IPS-18c (cell line): ENCODE results near the gene RGMB.

Source experiments
- H3K4me3 ChIP-seq: 2 replicates; pipeline ENCODE4 v1.7.0; 2013; ENCODE audit warnings: low read depth, mild to moderate bottlenecking, low read length, moderate library complexity; ENCODE audit not compliant: insufficient read depth
- H3K9me3 ChIP-seq: one replicate; pipeline ENCODE4 v1.6.1; 2013; ENCODE audit warnings: mild to moderate bottlenecking, low read length, moderate library complexity; ENCODE audit not compliant: control insufficient read depth, insufficient read depth

The RGMB gene

DNA sequence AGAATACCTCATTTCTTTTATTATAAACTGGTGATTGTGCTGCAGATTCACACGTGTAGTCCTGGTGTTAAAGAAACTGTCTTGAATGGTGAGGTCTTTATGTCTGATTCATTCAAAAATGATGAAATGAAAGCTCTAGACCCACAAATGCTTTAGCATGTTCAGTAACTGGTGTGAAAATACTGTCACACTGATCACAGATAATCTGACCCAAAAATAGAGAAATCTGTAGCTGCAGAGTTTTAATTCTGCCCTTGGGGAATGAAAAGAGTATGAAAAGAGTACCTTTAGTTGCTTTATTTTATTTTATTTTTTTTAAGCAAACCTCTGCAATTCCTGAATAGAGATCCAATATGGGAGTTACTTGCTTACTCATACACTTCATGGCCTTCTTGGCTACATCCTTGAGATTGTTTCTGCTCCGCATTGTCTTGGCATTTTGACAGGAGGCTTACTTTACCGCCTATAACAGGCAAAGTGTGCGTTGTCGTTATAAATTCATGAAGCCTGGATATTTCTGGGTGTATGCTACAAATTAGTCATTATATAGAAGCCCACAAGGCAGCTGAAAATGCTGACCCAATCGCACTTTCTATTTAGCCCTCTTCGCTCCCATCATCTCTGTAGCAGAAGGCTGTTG is 2.7 kb downstream of the RGMB start:
- no peaks in the 10 kb centered on the region for H3K9me3 ChIP-seq
- no peak overlapping the region for H3K4me3 ChIP-seq

DNA sequence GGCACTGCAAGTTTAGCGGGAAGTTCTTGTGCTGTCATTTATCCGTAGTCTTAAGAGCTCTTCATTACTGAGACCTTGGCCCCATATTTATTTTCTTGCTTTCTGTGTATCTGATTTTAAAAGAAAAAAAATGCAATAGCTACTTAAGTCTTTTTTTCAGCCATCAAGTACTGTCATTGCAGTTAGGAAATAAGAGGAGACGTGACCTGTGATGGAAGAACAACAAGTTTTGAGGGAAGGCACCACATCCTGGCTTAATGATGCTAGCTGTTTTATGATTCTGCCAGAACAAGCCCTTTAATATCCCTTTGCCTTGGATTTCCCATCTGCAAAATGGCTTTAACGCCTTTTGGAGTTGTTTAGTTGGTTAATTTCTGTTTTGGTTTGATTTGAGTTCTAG is 3.8 kb downstream of the RGMB start:
- no peak overlapping the region for H3K4me3 ChIP-seq

DNA sequence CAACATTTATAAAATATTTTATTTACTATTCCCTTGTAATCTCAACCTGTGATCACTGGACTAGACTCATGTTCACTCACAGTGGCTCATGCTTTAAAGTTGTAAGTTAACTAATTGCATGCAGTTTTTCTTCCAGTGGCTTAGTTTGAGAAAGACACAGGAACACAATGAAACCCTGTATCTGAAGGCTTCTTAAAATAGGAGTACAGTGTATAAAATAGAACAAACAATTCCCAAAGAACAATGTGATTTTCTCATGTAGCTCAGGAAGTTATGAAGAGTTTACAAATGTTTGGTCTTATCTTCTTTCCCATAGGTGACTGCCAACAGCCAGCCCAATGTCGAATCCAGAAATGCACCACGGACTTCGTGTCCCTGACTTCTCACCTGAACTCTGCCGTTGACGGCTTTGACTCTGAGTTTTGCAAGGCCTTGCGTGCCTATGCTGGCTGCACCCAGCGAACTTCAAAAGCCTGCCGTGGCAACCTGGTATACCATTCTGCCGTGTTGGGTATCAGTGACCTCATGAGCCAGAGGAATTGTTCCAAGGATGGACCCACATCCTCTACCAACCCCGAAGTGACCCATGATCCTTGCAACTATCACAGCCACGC is 5.9 kb downstream of the RGMB start:
- no peak overlapping the region for H3K4me3 ChIP-seq
- H3K9me3 ChIP-seq, result no peaks in the 10 kb centered on the region

More for the DNA sequence above, 3.8 kb downstream of the RGMB start:
- no peaks in the 10 kb centered on the region for H3K9me3 ChIP-seq

DNA sequence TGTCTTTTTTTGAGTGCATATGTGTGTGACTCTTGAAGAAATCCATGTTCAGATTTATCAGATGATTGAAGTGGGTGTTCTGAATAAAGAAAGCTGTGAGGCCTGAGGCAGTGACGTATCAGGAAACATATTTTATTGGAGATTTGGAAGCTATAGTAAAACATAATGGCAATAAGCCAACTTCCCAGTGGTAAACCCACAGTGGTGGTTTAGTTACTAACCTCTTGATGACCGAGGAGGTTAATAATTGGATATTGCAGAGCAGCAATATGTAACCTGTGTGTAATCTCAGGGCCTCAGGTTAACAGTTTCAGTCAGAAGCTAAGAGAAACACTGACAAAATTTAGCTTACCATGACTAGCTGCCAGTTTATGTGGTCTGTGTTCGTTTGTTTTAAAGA is 6.9 kb downstream of the RGMB start:
- Histone ChIP-seq H3K4me3 (no peak overlapping the region), H3K9me3 (no peaks in the 10 kb centered on the region)

DNA sequence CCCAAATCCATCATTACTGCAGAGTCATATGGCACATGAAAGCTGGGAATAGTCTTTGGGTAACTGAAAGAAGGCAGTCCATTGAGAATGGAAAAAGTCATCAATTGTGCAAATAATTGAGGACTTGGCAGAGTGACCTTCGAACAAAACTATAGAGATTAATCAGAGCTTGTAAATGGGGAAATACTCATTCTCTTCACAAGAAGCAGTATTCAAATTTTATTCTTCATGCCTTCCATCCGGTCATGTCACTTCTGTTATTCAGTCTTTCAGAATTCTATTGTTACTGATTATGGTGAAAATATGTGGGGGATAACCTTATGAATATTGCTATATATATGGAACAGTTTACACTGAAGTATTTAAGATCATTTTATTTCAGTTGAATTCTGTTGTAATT is 8.1 kb downstream of the RGMB start:
- H3K9me3 ChIP-seq, result no peaks in the 10 kb centered on the region
- no peak overlapping the region for H3K4me3 ChIP-seq

DNA sequence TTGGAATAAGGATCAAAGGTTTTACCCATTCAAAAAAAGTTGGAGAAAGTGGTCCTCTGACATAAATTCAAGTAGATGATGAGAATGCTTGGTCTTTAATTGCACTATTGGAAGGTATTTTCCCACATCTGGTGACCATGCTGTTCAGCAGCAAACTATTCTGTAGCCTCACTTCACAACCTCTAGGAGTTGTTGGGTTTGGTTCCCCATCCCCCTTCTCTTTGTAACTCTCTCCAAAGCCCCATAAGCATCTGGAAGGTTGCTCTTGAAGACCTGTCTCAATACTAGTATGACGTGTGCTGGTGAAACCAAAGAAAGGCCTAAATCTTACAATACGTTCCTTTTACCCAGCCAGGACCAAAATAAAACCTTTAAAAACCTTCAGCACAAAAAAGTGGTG is 8.5 kb downstream of the RGMB start:
- H3K4me3 ChIP-seq, result no peak overlapping the region
- no peaks in the 10 kb centered on the region for H3K9me3 ChIP-seq

DNA sequence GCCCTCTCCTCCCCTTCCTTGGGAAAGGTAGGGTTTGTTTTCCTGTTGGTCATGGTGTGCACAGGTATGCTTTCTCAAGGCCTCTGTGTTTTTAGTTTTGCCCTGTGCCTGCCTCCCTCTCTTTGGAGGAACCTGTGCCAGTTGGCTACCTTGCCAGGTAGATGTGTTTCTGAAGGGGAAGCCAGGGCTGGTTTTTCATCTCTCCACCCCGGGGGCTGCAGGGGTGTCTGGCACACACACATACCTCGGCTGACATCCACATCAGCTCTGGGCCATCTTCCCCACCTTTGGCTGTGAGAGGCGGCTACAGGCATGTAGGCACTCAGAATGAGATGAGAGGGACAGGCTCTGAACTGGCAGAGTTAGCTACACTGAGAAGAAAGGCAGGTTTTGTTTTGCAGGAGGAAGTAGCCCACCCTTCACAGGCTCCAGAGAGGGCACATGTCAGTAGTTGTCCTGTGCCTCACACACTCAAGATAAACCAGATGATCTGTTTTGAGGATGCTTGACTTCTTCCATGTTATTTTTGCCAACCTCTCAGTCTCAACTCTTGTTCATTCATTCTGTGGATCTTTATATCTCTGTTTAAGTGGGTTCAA is 9.7 kb downstream of the RGMB start:
- Histone ChIP-seq H3K4me3 (no peak overlapping the region), H3K9me3 (no peaks in the 10 kb centered on the region)

DNA sequence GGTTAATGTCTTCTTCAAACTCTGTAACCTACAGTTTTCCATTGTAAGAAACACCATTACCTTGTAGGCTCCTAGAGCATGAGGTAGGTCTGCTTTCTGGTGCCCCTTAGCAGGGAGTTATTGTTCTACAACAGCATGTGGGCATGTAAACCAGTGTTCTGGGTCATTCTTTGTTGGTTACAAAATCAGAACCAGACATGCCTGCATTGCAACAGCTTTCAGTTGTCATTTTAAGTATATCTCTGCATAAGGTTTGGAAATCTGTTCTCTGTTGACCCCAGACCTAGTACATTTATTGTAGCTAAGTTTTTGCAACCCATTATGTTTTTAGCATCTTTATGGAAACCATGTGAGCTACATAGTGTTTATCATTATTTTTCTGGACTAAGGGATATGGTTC is 10.9 kb downstream of the RGMB start:
- Histone ChIP-seq H3K9me3 (no peaks in the 10 kb centered on the region), H3K4me3 (no peak overlapping the region)

DNA sequence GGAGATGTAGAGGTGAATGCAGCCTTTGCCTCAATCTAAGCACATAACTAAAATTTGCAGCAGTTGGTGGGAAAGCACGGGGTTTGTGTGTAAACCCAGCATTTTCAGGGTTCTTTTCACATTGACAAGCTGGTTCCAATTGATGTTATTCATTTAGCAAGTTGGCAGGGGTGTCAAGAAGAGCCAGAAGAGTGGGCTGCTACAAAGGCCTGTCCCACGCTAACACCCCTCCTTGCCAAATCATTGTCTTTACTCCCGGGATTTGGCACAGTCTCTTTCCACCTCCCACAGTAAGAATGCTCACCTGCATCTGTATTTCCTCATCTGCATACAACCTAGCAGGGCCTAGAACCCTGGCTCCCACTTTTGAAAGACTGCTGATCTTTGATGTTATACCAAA is 11.8 kb downstream of the RGMB start:
- no peaks in the 10 kb centered on the region for H3K9me3 ChIP-seq
- H3K4me3 ChIP-seq, result no peak overlapping the region

DNA sequence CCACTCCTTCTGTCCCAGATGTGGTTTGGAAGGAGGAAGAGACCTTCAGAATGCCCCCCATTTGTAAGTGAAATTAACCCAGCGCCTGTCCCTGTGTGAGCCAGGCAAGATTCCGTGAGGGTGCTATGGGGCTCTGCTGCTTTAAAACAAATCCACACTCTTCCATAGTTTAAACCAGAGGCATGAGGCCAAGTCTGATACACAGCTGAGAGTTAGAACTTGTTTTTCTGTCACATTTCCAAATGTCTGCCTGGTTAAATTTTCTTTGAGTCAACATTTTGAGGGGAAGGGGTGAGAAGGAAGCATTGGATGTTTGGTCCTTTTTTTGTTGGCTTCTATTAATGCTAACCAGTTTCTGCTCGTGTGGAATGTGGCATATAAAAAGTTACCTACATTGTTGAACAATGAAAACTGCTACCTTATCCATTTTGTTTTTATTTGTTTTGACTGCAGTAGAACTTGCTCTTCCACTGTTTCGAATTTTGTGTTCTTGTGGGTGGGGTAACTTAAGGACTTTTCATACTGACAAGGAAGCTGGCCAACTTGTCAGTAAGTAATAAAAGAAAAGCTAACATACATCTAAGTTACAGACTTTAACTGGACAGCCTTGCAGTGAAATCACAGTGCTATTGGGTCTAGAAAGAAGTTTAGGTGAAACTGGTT is 12.9 kb downstream of the RGMB start:
- H3K9me3 ChIP-seq, result no peaks in the 10 kb centered on the region
- no peak overlapping the region for H3K4me3 ChIP-seq

DNA sequence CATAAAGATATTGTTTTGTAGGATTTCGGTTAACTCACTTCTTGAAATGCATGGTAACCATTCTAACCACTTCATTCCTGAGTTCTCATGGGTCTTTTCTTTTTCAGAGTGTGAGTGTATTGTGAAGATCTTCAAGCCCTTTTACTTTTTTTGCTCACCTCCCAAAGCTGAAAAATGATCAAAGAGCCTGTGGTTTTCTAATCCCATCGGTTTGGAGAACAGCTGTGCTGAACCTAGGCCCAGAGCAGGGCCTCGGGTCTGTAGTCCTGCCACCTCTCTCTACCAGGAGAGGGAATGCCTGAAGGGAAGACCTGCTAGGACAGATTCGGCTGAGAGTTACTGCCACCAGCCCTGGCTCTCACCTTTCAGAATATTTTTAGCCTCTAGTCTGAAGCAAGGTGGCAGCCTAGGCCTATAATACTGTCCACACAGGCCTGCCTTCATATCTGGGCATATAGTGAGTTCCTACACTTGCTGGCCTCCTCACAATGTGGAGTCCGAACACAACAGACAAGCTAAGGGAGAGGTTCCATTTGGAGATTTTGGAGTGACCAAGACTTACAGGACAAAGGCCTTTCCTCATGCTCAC is 13.8 kb downstream of the RGMB start:
- Histone ChIP-seq H3K9me3 (no peaks in the 10 kb centered on the region), H3K4me3 (no peak overlapping the region)

DNA sequence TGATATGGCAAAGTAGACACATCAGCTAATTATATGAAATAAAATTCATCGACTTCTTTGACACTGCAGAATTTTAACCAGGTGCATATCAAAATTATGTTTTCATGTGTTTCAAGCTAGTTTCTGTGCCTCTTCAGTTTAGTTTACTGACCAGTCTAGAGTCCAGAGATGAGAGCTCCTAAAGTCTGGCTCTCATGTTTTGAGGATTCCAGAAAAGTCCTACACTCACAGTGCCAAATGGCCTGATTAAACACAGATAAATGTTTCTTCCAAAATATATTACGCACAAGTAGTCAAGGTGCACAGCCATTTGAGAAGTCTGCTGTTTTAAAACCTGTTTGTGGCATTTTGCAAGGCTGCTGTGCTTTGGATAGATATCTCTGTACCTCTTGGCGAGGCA is 15.6 kb downstream of the RGMB start:
- Histone ChIP-seq H3K4me3 (no peak overlapping the region), H3K9me3 (no peaks in the 10 kb centered on the region)

DNA sequence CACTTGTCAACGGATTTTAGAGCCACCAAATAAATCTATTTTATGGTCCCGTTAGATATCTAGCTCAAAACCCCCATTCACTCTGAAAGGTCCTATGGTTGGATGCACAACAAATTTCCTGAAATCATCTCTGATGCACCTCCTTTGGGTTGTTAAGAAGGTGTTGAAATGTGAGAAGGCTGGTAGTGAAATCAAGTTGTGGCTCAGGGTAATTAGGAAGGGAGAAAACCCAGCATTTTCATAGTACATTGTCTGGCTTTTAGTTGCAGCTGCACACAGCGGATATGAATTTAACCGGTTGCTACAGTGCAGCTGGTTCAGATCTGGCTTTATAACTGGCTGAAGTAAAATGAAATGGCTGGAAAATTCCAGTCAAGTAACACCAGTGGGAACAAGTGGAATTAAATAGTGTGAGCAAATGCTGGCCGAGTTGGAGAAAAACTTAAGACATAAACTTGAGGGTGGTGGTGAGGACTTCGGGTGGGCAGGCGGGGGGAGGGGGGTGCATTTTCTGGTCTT is 17.6 kb downstream of the RGMB start:
- Histone ChIP-seq H3K4me3 (no peak overlapping the region), H3K9me3 (no peaks in the 10 kb centered on the region)

DNA sequence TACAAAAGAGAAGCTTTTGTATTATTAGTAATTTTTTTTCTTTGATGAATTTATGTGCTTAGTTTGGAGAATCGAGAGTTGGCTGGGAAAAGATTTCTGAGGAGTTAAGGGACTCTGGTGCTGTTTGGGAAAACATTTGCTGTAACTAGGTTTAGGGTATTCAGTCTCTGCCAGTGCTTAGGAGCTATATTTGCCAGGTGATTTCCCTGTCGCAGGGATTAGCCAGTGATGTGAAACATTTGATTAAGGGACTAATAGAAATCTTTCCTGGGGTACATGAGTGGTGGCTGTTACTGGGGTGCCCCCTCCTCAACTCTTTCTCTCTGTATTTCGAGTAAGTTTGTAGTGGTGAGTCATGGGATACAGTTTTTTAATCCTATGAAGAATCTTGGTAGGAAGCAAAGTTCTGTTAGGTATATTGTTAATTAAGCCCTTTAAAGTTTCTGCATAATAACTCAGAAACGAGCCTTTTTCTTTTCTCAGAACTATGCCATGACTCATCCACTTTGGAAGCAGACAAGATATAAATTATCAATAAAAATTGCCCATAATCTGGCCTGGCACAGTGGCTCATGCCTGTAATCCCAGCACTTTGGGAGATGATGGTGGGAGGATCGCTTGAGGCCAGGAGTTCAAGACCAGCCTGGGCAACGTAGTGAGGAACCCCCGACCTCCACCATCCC is 18.6 kb downstream of the RGMB start:
- Histone ChIP-seq H3K4me3 (no peak overlapping the region), H3K9me3 (no peaks in the 10 kb centered on the region)

DNA sequence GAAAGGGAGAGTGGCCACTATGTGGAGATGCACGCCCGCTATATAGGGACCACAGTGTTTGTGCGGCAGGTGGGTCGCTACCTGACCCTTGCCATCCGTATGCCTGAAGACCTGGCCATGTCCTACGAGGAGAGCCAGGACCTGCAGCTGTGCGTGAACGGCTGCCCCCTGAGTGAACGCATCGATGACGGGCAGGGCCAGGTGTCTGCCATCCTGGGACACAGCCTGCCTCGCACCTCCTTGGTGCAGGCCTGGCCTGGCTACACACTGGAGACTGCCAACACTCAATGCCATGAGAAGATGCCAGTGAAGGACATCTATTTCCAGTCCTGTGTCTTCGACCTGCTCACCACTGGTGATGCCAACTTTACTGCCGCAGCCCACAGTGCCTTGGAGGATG is 19.8 kb downstream of the RGMB start:
- H3K4me3 ChIP-seq, result no peak overlapping the region
- no peaks in the 10 kb centered on the region for H3K9me3 ChIP-seq

DNA sequence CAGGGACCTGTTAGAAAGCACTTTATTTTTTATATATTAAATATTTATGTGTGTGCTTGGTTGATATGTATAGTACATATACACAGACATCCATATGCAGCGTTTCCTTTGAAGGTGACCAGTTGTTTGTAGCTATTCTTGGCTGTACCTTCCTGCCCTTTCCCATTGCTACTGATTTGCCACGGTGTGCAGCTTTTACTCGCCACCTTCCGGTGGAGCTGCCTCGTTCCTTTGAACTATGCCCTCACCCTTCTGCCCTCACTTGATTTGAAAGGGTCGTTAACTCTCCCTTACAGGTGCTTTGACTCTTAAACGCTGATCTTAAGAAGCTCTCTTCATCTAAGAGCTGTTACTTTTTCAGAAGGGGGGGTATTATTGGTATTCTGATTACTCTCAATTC is 20.5 kb downstream of the RGMB start:
- Histone ChIP-seq H3K9me3 (no peaks in the 10 kb centered on the region), H3K4me3 (no peak overlapping the region)

DNA sequence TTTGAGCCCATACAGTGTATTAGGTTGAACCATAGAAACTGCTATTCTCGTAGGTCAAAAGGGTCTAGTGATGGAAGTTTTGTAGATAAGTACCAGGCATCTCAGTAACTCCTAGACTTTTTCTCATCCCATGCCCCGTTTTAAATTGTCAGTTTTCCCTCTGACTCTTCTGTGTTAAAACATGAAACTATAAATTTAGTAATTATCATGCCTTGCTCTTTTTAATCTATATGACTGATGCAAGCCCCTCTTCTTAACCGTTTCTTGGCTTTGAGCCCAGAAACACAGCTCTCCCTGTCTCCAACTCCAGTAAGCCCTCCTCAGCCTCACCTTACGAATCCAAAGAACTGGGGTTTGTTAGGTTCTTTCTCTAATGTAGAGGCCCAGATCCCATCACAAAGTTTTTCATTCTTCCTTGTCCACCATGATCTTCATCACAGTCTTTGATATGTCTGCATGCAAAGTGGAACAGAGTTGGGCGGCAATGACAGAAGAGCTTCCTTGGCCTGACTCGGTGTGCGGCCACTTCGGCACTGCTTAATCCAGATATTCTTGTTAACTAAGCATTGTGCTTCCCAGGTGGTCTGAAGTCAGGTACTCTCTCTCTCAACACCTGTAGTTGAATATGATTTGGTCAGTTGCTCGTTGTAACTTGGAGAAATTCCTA is 21.1 kb downstream of the RGMB start:
- Histone ChIP-seq H3K9me3 (no peaks in the 10 kb centered on the region), H3K4me3 (no peak overlapping the region)
